Stimulated activated naive CD4-positive, alpha-beta T cell (primary cell): Measurements from ENCODE around the gene ZNF682.
"Not testable (repeated sequence)": the region's sequence is repeated elsewhere in the genome, so short reads cannot be mapped to it uniquely, and the experiment has no call there.

ENCODE experiments used
- DNase-seq, 6 experiments: peaks; one replicate each; lab custom pipeline; 2025; lab: John Stamatoyannopoulos, UW

ZNF682 gene

DNA sequence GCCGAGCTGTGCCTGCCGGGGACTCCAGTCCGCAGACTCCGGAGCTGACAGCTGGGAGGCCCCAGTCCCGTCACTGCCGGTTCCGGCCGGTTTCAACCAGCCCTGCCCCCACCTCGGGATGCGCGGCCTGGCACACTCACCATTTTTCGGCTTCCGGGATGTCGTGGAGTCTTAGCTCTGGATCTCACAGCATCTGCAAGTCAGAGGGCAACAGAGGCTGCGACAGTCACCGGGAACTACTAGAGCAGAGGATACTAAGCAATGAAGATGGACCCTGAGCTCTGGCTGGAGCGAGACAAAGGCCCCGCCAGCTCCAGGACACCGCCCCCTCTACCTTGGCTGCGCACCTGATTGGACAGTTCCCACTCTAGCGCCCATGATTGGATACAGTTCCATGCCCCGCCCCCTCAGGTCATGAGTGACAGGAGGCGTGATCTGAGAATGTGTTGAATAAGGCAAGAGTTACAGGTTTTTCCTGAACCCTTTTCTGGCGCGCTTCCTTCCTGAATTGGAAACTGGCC, at the start of gene ZNF682:
TSS of gene ZNF682 (minus strand) at position 303 of the 521 bp plus-strand sequence. CDS start at position 143, 160 bp downstream.
- peak; percentile 84 to 95 (median 91) for DNase-seq

DNA sequence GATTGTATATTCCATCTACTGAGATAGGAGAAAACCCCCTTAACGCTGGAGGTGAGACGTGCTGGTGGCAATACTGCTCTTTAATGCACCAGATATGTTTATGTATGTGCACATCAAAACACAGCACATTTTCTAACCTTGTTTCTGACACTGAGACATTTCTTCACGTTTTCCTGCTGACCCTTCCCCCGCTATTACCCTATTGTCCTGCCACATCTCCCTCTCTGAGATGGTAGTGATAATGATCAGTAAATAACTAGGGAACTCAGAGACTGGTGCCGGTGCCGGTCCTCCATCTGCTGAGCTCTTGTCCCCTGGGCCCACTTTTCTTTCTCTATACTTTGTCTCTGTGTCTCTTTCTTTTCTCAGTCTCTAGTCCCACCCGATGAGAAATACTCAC, 43.6 kb upstream of the ZNF682 start:
- not testable (repeated sequence) for DNase-seq

DNA sequence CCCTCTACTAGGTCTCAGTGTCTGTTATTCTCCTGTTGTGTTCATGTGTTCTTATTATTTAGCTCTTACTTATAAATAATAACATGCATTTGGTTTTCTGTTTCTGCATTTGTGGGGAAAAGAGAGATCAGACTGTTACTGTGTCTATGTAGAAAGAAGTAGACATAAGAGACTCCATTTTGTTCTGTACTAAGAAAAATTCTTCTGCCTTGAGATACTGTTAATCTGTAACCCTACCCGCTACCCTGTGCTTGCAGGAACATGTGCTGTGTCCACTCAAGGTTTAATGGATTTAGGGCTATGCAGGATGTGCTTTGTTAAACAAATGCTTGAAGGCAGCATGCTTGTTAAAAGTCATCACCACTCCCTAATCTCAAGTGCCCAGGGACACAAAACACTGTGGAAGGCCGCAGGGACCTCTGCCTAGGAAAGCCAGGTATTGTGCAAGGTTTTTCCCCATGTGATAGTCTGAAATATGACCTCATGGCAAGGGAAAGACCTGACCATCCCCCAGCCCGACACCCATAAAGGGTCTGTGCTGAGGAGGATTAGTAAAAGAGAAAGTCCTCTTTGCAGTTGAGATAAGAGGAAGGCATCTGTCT, 43.0 kb upstream of the ZNF682 start:
- not testable (repeated sequence) for DNase-seq

DNA sequence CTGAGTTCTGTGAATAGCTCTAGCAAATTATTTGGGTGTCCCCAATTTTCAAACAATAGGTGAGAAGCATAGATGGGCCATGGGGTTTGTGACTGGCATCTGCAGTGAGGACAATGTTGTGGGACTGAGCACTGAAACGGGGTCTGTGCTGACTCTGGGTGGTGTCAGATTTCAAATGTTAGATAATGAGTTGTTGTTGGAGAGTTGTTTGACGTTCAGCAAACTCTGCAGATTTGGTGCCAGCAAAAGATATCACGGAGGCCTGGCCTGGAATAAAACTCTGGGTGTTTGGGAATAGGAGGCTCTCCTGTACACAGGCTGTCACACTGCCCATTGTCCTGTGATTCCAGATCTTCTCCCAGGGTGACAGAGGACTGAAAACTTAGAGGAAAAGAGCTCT, 41.4 kb upstream of the ZNF682 start:
- no peak for DNase-seq

DNA sequence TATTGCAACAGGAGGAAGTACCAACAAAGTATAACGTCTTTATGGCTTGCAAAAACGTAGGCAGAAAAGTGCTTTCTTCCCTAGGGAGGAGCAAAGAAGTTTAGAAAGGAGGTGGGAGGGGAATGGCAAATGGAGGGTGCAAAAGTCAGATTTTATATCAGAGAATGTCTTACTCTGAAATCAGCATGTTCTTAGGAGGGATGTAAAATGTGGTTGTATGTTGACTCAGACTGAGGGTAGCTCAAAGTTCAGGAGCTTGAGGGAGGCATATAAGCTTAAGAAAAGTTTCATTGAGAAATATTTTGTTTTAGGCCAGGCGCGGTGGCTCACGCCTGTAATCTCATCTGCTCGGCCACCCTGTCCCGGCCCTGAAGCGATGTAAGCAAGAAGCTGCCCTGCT, 40.2 kb upstream of the ZNF682 start:
- DNase-seq = no peak

DNA sequence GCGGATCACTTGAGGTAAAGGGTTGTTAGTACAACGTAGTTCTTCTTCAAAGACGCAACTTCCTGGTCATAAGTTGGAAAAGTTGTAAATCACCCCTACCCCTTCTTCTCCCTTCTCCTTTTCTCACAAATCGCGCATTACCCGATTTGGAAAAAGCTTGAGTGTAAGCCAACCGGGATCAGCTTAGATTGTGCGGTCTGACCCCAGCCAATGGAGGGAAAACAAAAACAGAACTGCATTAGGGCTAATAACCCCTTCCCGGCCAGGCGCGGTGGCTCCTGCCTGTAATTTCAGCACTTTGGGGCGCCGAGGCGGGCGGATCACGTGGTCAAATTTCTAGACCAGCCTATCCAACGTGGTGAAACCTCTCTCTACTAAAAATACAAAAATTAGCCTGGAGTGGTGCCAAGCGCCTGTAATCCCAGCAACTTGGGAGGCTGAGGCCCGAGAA, 39.3 kb upstream of the ZNF682 start:
- peak in 2 of 6 experiments; percentile 10 to 13 for DNase-seq

DNA sequence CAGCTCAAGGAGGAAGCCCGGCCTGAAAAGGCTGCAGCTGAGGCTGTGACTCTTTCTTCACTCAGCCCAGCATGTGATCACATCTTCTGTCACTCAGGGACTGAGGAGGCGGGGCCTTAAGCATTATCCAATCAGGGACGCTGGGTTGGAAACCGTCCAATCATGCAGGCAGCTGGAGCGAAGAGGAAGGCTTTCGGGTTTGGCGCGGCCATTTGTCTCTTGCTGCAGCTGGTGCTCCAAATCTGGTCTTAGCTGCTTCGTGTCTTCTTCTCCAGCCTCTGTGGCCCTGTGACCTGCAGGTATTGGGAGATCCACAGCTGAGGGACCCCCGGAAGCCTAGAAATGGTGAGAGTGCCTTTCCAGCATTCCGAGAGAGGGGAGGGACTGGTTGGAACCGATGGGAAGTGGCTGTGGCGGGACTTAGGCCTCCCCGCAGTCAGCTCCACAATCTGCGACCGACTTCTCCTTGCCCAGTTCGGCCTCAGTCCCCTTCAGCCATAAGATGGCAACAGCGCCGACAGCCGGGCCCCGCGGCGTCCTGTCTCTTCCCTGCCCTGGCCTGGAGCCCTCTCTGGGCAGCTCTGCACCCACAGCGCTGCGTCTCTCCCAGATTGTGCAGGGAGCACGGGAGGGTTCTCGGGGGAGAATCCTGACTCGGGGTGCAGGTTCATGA, 38.6 kb upstream of the ZNF682 start, which contains the start of gene ZNF90:
TSS of gene ZNF90 (plus strand) at position 210 of the 673 bp plus-strand sequence. CDS start at position 343, 133 bp downstream.
- peak; percentile 76 to 90 (median 82) for DNase-seq

DNA sequence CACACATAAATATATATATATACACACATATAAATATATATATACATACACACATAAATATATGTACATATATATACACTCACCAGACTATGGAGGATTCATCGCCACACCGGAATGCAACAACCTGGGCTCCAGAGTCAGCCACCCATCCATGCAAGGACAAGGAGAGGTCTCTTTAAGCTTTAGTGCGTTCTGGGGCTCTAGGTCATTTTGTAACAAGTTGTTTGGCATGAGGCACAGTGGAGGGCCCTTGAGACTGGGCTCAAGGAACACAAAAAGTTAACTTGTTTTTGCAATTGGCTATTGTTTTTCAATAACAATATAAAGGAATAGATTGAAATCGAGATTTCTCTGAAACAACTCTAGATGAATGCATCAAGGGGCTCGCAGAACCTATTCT, 33.6 kb upstream of the ZNF682 start:
- no peak for DNase-seq

DNA sequence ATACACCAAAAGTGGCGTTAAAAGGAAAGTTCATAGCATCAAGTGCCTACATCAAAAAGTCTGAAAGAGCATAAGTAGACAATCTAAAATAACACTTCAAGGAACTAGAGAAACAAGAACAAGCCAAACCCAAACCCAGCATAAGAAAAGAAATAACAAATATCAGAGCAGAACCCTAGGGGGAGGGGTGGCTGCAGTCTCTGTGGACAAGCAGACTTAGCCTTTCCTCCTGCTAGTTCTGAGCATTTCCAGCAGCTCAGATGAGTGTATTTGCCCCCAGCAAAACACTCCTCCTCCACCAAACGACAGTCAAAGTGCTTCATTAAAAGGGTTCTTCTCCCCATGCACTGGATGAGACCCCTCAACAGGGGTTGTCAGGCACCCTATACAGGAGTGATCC, 31.4 kb upstream of the ZNF682 start:
- DNase-seq = no peak

DNA sequence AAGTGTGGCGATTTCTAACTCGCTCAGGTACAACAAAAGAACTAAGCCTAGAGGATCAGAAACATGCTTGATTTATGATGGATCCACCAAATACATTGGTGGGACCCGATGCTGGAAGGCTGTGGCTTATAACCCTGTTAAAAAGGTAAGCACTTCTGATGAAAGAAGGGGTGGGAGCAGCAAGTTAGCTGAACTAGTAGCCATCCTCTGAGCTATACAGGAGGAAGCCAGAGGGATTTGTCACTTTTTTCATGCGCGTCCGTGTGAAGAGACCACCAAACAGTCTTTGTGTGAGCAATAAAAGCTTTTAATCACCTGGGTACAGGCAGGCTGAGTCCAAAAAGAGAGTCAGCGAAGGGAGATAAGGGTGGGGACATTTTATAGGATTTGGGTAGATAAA, 29.3 kb upstream of the ZNF682 start:
- DNase-seq = not testable (repeated sequence)

DNA sequence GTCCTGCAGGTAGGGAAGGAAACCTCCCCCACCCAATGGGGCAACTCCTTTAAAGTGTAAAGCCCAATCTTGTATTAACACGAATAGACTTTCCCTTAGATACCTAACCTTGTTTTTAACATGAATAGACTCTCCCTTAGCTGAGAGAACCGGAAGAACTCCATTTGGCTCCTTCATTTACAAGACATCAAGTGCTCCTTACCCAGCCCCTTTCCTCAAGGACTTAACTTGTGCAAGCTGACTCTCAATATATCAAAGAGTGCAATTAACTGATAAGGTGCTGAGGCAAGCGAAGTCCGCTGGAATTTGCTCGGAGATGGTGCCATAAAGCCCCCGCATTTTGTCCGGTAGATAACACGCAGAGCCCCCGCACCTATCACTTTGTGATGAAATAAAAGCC, 28.6 kb upstream of the ZNF682 start:
- no peak for DNase-seq

DNA sequence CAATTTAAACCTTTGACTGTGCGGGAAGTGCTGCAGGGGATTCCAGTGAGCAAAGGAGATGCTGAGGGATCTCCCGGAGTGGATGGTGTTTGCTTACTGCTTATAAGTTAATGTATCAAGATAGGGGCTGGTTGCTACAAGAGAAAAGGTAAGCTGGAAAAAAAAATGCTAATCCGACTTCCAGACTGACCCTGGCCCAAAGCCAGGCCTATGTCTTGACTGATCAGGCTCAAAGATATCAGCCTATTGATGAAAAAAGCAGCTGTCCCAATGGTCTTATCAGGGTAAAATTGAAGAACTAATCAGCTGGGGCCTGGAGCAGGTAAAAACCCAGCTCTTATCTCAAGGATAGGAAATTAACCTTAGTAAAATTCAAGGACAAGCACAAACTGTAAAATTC, 27.6 kb upstream of the ZNF682 start:
- DNase-seq = no peak

DNA sequence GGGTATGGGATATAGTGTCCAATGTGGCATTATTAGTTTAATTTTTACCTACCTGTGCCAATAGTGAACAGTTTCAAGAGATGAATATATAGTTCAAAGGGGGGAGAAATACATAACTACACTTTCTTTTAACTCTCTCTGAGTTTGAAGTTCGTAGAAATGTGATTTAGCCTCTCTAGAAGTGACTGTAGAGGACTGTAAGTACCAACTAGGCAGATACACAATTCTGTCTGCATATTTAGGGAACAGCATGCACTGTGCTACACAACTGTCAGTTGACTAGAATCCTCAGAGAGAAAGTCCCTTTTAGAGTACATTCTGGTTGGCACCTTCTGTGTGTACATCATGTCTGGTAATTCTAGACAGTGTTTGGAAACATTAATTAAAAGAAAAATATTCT, 21.0 kb upstream of the ZNF682 start:
- DNase-seq = no peak

DNA sequence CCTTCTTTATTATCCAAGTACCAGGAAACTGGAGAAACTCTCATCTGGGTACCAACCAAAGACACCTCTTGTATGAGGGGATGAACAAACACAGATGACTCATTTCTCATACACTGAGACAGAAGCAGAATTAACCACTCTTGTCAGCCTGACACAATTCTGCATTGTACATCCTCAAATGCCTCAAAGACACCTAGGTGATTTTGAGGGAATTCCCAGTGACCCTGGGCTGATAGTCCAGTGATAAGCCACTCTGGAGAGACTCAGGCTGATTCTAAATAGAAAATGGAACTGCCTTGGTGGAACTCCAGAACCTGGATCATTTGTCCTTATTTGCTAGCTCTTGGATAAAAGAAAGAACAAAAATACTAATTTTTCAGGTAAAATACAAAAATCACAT, 19.4 kb upstream of the ZNF682 start:
- not testable (repeated sequence) for DNase-seq

DNA sequence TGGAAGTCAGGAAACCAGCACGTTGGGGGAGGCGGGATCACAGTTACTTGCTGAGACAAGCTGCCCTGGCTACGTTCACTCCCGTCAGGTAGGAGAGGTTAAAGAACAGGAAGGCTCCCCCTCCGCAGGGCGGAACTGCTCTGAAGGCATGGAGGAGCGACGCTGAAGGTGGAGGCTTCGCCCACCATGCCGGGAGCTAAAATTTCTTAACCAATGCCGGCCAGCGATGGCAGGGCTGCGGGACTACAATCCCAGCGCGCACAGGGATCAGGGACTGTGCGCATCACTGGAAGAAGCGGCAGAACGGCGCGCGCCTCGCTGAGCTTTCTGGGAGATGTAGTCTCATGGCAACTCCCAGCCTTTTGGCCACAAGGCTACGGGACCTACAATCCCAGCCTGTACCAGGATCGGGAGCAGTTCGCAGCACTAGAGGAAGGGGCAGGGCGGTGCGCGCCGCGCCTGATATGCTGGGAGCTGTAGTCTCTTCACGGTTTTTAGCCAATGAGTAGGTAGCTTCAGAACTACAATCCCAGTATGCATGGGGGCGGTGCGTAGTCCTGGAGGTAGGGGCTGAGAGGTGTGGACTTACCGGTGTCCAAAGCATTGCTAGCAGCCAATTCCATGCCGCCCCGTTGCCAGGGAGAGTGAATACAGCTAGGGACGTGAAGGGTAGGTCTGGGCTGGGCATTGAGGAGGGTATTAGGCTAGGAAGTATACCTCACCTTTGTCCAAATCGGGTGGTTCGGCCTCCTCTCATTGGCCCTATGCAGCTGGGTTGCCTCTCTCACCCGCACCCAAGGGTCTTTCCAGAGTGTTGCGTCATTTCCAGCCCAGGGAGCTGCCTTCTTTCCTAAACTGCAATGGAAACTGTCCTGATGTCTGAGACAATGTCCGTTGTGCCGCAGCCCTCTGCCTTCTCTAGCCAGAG, 12.8 kb upstream of the ZNF682 start:
- DNase-seq = peak; percentile 23 to 56 (median 41)

DNA sequence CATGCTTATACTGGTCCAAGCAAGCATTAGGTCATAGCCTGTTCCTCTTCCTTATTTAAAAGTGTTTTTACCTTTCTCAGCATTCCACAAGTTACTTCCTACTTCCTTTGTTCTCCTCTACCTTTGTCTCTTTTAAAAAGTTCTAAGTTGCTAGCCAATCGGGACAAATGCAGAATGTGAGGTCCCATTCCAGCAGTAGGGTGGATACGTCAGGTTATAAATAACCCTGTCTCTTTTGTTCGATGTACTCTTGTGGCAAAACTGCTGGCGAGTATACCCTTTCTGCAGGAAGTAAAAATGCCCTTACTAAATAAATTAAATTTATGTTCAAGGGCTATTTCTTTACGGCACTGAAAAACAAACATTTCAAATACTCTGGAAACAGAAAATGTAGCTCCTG, 6.4 kb upstream of the ZNF682 start:
- DNase-seq = not testable (repeated sequence)

DNA sequence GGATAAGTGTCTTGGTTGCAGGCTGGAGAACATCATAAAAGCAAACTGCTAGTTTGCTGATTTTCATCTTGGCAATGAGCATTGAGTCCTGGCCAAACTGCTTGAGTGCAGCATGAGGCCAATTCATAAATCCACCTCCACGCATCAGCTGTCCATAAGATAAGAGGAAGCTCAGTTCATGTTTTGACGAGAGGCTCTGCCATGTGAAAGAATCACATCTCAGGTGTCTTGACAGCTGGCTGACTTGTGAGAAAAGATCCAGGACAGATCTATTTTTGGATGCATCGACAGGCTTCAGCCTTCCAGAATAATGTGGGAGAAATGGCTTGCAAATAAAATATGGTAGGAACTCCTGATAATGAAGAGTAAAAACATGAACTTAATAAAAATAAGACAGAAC, 5.4 kb upstream of the ZNF682 start:
- no peak for DNase-seq

DNA sequence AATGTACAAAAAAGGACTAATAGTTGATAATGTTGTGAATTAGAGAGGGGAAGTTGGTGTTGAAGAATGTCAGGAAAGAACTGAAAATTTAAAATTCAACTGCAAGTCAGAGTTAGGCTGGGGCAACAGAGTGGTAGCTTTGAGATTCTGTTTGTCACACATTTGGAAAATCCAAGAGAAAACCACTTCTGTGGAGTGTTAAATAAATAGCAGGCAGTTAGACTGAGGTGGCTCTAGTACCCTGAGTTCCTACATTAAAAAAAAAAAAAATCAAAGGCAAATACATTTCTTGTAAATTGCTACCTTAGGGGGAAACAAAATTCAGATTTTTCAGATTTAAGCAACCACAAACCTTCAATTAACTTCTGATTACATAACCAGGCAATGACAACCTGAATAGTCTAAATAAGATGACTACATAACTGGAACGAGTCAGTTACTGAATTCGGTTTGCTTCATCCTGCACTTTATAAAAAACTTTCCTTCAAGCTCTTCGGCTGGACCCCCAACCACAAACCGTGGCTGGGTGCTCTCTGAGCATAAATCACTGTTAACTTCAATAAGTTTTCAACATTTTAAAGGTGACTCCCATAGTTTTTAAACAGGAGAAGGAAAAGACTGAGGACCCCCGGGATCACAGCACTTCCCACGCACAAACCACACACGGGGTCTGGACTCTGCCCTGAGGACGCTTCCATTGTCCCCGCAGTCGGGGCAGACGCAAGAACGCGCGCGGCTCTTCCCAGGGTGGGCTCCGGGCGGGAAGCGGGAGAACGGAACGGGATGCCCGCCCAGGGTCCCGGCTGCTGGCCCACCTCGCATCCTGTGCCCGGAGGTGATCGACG, 725 bp downstream of the ZNF682 start:
- DNase-seq = peak in 3 of 6 experiments; percentile 23 to 58 (median 51)

DNA sequence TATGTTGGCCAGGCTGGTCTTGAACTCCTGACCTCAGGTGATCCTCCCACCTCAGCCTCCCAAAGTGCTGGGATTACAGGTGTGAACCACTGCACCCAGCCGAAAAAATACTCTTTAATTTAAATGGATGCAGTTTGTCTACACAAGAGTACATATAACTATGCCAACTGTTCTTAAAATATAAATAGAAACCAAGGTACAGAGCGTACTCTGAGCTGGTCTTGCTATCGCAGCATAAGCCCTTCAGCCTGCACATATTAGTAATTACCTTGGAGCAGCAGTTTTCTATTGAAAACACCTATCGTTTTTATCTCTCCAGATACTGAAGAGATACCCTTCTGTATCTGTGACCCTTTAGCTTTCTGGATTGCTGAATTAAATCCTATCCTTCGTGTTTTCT, 3.4 kb downstream of the ZNF682 start:
- no peak for DNase-seq

DNA sequence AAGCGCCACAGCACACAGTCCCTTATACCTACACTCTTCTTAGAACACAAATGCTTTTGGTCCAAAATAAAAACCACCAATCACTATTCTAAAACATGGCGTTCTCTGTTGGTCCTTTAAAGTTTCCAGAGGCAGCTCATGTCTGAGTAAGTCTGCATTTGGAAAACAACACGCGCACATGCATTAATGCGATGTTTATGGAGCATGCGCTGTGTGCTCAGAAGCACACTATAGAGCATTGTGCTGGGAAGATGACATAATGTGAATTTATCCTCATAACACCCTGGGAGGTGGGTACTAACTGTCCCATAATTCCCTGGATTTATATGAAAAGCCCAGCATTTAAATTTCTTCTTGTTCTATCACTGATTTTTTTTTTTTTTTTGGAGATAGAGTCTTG, 10.7 kb downstream of the ZNF682 start:
- no peak for DNase-seq

DNA sequence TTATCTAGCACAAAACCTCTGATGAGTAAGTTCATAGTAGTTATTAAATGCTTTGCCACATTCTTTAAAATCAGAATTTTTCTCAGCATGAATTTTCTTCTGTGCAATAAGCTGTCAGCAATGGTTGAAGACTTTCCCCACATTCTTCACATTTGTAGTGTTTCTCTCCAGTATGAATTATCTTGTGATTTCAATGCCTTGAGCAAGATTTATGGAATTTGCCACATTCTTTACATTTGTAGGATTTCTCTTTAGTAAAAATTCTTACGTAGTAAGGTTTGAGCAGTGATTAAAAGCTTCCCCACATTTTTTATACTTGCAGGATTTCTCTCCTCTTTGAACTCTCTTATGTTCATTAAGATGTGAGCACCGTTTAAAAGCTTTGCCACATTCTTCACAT, 33.6 kb downstream of the ZNF682 start:
- no peak for DNase-seq
